Stimulated activated CD4-positive, alpha-beta T cell treated with anti-CD3 and anti-CD28 coated beads, Interleukin-12 subunit alpha, Interleukin-12 subunit beta, amount 100 ng/mL, for 4 hours (primary cell): ENCODE measurements around the gene ULK4.
"Not testable (repeated sequence)": the region's sequence is repeated elsewhere in the genome, so short reads cannot be mapped to it uniquely, and the experiment has no call there.

Source experiments
- DNase-seq: peaks from one replicate; pipeline ENCODE4 v3.0.0-alpha.2; 2020

Gene ULK4

GRCh38 chr3:41746215-41746614 lies 215.7 kb downstream of the ULK4 start:
- DNase-seq = no peak

DNA sequence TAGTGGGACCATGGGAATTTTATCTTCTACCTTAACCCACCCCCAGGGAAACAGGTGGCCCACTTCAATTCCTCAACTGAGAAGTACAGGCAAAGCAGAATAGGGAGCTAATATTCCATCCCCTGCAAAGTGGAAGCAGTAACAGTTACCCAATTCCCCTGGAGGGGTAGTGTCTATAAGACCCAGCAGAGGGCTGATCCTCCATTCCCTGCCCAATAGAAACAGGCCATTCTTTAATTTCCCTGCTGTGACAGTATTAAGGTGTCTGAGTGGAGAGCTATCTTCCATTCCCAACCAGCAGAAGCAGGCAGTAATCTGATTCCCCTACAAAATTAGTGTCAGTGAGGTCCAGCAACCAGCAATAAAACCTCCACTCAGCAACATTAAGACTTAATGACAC lies 219.8 kb downstream of the ULK4 start:
- DNase-seq = no peak

- no peak for DNase-seq
Measured at GRCh38 chr3:41740374-41740886, 221.5 kb downstream of the ULK4 start.

DNA sequence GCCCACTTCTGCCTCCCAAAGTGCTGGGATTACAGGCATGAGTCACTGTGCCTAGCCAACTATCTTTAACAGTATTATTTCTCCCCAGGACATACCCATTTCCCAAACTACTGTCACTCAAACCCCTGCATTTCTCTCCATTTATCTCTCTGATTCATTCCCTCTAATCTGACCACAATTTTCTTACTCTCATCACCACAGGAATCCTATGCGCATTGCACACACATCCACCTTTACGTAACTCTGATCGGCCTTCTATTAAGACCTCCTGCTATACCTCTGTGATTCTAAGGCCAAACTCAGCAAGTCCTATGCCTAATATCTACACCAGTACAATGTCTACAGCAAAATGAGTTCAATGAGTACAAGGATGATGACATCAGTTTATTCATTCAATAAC lies 235.0 kb downstream of the ULK4 start:
- no peak for DNase-seq

GRCh38 chr3:41717641-41718040 lies 244.3 kb downstream of the ULK4 start:
- DNase-seq = no peak

DNA sequence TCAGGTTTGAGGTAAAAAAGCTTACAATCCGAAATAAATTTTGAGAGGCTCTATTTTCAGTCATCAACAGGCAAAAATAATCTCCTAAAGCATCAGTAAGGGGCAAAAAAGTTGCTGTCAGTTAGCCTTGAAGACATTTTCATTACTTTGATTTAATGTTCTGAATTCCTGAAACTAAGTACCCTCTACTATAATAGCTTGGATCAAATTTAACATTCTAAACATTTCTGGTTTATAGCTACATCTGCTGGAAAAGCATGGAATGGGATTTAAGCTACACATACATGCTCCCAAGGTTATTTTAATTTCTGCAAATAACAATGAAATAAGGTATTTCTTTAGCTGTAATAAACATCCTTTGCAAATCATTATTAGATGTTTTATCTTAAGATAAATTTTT lies 245.4 kb downstream of the ULK4 start:
- DNase-seq = no peak

- no peak for DNase-seq
Measured at GRCh38 chr3:41715376-41715775, 246.5 kb downstream of the ULK4 start.

DNA sequence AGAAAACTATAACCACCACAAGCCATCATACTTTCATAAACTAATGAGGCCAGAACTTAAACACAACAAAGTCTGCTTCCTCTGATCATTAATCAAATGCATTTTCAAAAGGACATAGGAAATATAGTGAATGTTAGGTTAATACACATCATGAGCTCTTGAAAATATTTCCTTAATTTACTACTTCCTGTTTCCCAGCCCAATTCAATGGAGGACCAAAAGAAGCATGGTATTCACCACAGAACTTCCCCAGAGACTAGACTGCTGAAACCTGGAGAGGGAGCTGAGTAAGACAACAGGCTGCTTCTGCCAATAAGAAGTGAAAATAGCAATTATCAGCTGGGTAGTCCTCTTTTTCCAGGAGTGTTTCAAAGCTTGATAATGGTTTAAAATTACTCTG lies 250.3 kb downstream of the ULK4 start:
- no peak for DNase-seq

- no peak for DNase-seq
Measured at GRCh38 chr3:41710646-41711388, 251.1 kb downstream of the ULK4 start.

GRCh38 chr3:41709213-41709612 lies 252.7 kb downstream of the ULK4 start:
- not testable (repeated sequence) for DNase-seq

DNA sequence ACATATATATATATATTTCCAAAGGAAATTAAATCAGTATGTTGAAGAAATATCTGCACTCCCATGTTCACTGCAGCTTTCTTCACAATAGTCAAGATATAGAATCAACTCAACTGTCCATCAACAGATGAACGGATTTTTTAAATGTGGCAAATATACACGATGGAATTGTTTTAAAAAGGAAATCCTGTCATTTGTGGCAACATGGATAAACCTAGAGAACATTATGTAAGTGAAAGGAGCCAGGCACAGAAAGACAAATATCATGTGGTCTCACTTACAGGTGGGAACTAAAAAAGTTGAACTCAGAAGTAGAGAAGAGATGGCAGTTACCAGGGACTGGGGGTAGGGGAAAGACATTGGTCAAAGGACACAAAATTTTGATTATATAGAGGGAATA lies 253.7 kb downstream of the ULK4 start:
- no peak for DNase-seq

DNA sequence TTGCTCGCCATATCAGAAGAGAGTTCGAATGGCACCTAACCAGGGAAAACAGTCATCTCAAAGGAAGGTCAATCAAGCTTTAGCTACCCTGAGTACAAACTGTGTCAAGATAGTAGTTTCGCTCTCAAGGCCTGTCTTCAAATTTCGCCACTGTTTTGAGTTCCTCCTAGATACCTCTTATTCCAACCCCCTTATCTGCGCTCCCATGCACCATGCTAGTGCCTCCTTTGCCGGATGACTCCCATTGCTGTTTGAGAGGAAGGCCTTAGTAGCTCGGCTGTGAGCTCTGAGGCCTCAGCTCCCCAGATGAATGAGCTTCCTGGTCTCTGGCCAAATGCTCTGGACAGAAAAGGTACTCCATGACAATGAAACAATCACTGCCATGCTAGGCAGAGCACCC lies 256.0 kb downstream of the ULK4 start:
- no peak for DNase-seq

- no peak for DNase-seq
Measured at GRCh38 chr3:41701191-41701698, 260.7 kb downstream of the ULK4 start.

- no peak for DNase-seq
Measured at GRCh38 chr3:41700155-41700554, 261.7 kb downstream of the ULK4 start.

GRCh38 chr3:41698898-41699297 lies 263.0 kb downstream of the ULK4 start:
- no peak for DNase-seq

- no peak for DNase-seq
Measured at GRCh38 chr3:41697702-41698101, 264.2 kb downstream of the ULK4 start.

DNA sequence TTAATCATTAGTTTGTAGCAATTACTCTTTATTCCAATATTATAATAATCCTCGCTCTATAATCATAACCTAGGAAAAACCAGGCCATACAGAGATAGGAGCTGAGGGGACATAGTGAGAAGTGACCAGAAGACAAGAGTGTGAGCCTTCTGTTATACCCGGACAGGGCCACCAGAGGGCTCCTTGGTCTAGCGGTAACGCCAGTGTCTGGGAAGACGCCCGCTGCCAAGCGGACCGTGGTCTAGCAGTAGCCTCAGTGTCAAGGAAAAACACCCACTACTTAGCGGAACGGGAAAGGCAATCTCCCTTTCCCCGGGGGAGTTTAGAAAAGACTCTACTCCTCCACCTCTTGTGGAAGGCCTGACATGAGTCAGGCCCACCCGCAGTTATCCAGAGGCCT lies 266.1 kb downstream of the ULK4 start:
- not testable (repeated sequence) for DNase-seq

DNA sequence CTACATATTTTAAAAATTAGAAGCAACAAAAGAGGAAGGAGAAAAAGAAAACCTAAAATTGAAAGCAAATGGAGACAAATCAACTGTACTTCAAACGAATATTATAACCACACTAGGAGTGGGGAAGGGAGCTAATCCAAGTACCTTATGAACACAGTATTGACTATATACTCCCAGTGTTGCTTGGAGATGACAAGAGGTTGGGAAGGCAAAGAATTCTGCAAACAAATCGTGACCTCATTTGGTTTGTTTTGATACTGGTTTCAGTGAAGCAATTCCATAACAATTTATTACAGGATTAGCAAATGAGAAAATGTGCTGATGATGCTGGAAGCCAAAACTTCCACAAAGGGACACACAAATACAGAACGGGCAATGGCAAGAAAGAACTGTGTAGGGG lies 268.1 kb downstream of the ULK4 start:
- no peak for DNase-seq

GRCh38 chr3:41690766-41691563 lies 270.9 kb downstream of the ULK4 start:
- DNase-seq = no peak

- DNase-seq = no peak
Measured at GRCh38 chr3:41688595-41689380, 273.1 kb downstream of the ULK4 start.

DNA sequence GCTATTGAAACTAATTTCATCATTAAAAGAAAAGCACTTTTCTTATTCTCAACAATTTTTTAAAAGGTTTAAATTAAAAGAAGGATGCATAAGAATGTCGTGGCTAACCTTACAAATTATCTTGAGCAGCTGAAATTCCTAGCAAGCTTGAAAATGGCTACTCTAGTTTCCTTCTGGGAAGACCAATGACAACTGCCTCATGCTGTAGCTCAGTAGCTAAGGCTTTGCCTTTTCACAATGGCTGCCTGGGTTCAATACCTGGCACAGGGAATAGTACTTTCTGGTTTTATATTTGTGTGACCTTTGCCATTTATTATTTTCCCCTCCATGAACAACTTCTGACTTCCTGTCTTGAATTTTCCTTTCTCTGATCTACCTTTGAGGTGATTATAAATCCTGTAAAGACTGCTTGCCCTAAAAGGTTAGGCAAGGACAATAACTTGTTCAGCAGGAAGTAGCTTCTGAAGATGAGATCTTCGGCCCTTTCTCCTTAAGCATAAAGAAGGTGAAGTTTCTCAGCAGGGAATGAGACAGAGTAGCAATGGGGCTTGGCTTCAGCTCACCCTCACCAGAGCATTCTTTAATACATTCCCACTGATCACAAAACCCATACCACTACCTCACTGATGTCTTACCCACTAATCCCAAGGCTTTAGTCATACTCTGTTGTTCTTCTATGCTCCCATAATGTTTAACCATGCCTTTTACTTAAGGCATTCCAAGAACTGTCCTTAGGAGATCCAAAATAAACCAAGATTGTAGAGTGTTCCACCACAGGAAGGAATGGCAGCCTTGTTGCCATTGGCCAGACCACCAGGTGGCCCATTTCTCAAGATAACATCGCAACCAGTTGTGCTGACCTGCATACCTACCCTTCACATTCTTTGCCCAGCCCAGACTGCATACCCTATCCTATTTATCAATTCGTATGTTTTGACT lies 276.8 kb downstream of the ULK4 start:
- DNase-seq = no peak
